MM.1S (cell line): ENCODE measurements around the gene CLEC17A.

ENCODE experiments used
- CTCF ChIP-seq: fragments of 300-600 bp; sonication (generic); IDR thresholded peaks from 2 replicates; pipeline ENCODE4 v1.5.1; 2016; ENCODE audit warnings: antibody characterized with exemption, low read length, mixed read lengths
- EZH2 ChIP-seq: fragments of 300-600 bp; sonication (generic); optimal IDR thresholded peaks from 2 replicates; pipeline ENCODE3; 2017; ENCODE audit warnings: low read depth, mild to moderate bottlenecking, antibody characterized with exemption, low read length, mixed read lengths

- TF ChIP-seq CTCF (no peak), EZH2 (no peak)
These were observed 21.0 kb upstream of the CLEC17A start for GRCh38 chr19:14561847-14562351.
